HEK293T (cell line): Measurements from ENCODE around the gene URAD.

Experiments used
- BHLHE40 ChIP-seq: fragments of 450-650 bp; IDR thresholded peaks from 2 replicates; pipeline ENCODE4 v1.6.1; 2016; ENCODE audit warnings: mild to moderate bottlenecking, moderate library complexity, borderline replicate concordance
- ELF4 ChIP-seq: fragments of 450-650 bp; IDR thresholded peaks from 2 replicates; pipeline ENCODE4 v1.6.1; 2017; ENCODE audit warnings: antibody characterized with exemption
- FOXA1 ChIP-seq: fragments of 450-650 bp; IDR thresholded peaks from 2 replicates; pipeline ENCODE4 v1.6.1; 2016; ENCODE audit warnings: mild to moderate bottlenecking

DNA sequence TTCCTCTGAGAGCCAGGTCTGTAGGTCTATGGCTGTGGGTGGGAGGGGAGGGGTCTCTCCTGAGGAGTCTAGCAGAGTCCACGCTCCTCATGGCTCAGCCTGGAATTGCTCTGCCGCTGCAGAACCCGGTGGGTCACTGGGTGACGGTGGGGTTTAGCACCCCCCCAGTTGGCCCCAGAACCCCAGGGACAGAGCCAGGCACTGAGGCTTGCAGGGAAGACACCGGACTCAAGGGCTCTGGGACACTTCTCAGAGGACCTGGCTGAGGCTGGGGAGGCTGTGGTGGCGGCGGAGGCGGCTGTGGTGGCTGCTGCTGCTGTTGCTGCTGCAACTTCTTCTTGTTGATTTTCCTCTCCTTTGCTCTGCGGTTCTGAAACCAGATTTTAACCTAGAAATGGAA lies 25.5 kb downstream of the URAD start:
- TF ChIP-seq BHLHE40 (no peak), ELF4 (no peak), FOXA1 (no peak)
